GM12872 (cell line): ENCODE measurements around the gene ANAPC4.

Experiments
- TF ChIP-seq, protein P1 (sequence below): IDR thresholded peaks from 3 replicates; pipeline ENCODE4 v1.5.1; 2011; ENCODE audit warnings: low read depth, mild to moderate bottlenecking, low read length, moderate library complexity; ENCODE audit not compliant: insufficient read depth

The ANAPC4 gene

GRCh38 chr4:25386926-25387325 lies 9.9 kb downstream of the ANAPC4 start:
- TF ChIP-seq, protein P1, sequence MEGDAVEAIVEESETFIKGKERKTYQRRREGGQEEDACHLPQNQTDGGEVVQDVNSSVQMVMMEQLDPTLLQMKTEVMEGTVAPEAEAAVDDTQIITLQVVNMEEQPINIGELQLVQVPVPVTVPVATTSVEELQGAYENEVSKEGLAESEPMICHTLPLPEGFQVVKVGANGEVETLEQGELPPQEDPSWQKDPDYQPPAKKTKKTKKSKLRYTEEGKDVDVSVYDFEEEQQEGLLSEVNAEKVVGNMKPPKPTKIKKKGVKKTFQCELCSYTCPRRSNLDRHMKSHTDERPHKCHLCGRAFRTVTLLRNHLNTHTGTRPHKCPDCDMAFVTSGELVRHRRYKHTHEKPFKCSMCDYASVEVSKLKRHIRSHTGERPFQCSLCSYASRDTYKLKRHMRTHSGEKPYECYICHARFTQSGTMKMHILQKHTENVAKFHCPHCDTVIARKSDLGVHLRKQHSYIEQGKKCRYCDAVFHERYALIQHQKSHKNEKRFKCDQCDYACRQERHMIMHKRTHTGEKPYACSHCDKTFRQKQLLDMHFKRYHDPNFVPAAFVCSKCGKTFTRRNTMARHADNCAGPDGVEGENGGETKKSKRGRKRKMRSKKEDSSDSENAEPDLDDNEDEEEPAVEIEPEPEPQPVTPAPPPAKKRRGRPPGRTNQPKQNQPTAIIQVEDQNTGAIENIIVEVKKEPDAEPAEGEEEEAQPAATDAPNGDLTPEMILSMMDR: no peak

GRCh38 chr4:25397305-25397704 lies 20.2 kb downstream of the ANAPC4 start:
- TF ChIP-seq, protein P1: no peak

DNA sequence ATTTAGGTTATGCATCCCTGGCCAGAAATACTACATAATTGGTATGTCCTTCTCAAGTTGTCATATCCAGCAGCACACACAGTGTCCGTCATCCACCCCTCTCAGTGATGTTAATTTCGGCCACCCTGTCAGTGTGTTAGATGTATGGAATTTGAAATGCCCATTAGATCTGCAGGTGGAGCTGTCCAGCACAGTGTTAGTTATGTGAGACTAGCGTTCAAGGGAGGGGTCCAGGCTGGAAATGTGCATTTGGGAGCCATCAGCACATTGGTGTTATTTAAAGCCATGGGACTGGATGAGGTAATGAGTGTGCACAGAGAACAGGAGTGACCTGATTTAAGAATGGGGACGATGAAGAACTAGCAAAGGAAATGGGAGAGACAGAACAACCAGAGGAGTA lies 22.4 kb downstream of the ANAPC4 start:
- TF ChIP-seq, protein P1: no peak

DNA sequence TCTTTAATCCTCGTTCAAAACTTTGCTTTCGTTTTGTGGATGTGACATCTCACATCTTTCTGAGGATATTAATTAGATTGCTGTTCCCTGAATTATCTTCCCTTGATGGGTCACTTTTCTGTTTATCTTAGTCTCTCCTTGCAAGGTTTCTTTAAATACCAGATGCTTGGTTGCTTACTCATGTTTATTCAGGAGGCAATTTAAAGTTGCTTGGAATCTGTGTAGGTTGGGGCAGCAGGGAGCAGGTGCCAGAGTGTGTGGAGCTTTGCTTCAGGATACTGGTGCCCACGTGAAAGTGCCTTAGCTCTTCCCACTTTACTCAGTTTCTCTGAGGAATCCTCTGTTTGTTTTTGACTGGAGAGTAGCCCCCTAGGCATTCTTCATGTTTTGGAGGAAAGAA lies 24.0 kb downstream of the ANAPC4 start:
- TF ChIP-seq, protein P1: no peak

GRCh38 chr4:25402521-25402920 lies 25.5 kb downstream of the ANAPC4 start:
- TF ChIP-seq, protein P1: no peak

DNA sequence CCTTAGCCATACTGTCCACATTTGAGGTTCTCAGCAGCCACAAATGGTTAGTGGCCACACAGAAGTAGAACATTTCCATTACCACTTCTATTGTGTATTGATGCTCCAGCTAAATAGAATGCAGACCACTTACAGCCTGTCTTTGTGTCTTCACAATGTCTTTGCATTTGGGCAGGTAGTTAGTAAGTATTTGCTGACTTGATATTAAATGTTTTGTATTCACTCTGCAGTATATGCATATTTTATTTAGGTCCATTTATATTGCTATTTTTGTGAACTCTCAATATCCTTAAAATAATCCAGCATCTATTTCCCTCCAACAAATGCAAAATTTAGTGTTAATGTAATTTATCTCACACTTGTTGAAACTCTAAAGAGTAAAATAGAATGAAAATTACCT lies 26.6 kb downstream of the ANAPC4 start:
- TF ChIP-seq, protein P1: no peak

DNA sequence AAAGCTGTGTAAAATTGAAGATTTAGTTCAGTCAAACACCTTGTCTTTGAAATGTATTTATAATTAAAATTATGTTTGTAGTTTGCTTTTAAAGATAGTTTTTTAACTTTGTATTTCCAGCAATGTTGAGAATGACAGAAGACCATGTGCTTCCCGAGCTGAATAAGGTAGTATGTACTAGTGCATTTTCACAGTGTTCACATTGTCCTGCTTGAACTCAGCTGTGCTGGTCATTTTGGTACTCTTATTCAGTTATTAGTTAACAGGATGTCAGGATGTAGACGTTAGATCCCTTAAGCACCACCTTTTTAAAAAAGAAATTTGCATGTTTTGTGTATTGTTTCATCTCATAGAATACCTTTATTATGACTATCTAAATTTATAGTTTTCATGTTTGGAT lies 28.4 kb downstream of the ANAPC4 start:
- TF ChIP-seq, protein P1: no peak
